GM18861 (cell line): ENCODE data around the gene SOCS6.
A peak's percentile ranks its signal among the peaks of the same experiment; 100 is the strongest.

Experiments
- ATAC-seq: cut with Tn5 transposase; IDR thresholded peaks from one replicate; pipeline ENCODE4 v1.9.1; 2021; ENCODE audit not compliant: unreplicated experiment

Gene SOCS6

GRCh38 chr18:70288171-70288850, 534 bp upstream of the SOCS6 start:
- ATAC-seq, result peak; percentile 11

DNA sequence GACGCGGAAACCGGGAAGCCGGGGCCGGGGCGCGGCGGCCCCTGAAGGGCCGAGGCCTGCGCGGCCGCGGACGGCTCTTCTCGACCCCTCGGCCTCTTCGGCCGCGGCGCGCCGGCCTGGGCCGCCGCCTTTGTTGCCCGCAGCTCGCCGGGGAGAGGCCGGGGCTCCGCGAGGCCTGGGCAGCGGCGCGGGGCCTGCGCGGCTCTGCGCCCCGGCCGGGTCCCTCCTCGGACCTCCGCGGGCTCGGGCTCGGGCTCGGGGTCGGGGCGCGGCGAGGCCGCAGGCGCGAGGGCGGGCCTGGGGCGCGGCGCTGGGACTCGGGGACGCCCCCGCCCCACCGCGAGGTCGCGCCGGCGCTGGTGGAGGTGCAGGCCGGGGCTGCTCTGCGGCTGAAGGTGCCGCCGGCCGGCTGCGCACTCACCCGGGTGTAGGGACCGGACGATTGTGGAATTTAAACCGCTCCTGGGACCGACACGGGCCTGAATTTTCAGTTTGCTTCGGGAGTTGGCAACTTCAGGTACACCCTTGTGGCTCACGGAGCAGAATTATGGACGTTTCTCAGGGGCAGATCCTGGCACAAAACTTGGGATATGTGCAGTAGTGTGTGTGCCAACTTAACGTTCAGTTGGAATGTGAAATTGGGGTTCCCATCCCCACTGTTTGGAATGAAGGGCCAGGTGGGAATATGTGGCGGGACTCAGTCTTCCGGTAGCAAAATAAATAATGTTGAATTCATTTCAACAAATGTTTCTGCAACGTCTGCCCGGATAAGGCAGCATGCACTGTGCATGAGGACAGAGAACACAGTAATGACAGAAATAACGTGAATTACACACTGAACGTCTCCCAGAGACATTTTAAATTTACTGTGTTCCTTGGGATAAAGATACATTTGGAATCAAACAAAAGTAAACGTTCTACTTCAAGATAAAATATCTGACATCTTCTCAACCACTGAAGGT, 787 bp downstream of the SOCS6 start:
- peak; percentile 40 for ATAC-seq

GRCh38 chr18:70290482-70291294, 1.8 kb downstream of the SOCS6 start:
- ATAC-seq, result no peak

GRCh38 chr18:70291295-70291574, 2.4 kb downstream of the SOCS6 start:
- no peak for ATAC-seq

DNA sequence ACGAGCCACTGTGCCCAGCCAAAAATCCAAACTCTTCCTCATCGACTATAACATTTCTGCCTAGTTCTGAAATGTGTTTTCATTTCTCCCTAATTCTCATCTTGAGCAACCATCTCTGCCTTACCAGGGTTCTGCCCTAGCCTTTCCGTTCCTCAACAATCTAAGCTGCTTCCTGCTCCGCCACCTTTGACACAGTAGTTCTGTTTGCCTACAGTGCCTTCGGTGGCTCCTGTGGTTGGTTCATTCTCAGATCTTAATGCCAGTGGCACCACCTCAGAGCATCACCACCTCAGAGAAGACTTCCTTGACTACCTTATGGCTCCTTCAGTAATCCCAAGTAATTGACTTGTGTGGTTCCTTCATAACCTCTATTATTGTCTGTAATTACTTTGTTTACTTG, 3.8 kb downstream of the SOCS6 start:
- ATAC-seq, result no peak

DNA sequence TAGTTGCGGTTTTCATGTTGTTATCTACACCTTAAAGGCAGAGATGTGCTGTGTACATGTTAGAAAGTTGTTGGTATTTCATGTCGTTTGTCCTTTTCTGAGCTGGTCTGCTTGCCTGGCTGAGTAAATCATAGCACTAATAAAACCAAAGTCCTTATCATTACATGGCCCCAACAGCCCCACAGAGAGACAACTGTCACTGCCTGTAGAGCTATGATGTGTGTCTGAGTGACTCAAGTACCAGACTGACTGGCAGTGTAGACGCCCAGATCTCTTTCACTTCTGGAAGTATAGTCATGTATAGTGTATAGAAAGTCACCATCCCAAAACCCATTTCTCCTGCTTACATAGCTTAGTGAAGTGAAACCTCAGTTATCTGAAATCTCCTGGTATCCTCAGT, 4.3 kb downstream of the SOCS6 start:
- ATAC-seq, result no peak

GRCh38 chr18:70294471-70295191, 5.8 kb downstream of the SOCS6 start:
- no peak for ATAC-seq

- no peak for ATAC-seq
Measured at GRCh38 chr18:70295192-70296188, 6.6 kb downstream of the SOCS6 start.

GRCh38 chr18:70296289-70296688, 7.4 kb downstream of the SOCS6 start:
- ATAC-seq, result no peak

DNA sequence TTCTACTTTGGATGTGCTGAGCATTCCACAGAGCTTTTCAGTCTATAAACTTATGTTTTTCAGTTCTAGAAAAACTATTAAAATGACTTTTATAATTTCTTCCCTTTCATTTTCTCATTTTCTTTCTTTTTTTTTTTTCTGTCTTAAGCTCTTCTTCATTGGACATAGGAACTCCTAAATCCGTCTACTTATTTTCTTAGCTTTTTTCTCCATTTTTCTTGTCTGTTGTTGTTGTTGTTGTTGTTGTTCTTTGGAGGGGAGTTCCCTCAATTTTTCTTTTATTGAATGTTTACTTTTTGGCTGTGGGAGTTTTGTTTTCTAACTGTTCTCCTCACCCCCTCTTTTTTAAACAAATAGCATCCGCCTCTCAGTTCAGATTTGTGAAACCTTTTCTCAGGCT, 7.9 kb downstream of the SOCS6 start:
- ATAC-seq, result no peak

DNA sequence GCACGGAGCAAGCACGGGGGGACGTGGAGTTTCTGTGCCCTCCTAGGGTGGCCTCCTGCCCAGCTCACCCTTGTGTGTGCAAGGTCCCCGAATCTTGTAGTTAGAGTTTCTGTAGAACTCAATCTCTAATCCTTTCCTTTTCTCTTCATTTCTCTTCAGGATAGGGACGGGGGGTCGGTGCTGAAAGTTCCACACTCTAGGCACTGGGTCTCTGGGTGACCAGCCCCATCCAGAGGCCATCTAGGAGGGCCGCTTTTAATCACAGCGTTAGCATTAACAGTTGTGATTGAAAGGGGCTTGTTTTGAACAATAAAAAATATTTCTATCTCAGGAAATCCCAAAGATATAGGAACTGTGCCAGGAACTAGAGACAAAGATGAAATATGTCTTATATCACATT, 10.5 kb downstream of the SOCS6 start:
- no peak for ATAC-seq

DNA sequence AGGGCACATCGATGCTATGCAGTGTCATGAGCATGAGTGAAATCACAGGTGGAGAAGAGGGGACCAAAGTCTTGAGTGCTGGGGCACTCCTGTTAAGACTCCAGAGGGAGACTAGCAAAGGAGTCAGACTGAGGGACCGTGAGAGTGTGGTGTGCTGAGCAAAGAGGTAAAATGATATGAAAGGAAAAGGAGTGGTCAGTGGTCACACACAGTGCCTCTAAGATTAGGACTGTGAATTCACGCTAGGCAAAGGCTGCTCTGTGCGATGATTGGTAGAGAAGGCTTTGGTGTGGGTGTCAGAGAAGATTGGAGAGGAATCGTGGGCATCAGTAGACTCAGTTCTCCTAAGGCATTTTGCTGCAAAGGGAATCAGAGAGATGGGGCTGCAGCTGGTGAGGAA, 12.8 kb downstream of the SOCS6 start:
- no peak for ATAC-seq

DNA sequence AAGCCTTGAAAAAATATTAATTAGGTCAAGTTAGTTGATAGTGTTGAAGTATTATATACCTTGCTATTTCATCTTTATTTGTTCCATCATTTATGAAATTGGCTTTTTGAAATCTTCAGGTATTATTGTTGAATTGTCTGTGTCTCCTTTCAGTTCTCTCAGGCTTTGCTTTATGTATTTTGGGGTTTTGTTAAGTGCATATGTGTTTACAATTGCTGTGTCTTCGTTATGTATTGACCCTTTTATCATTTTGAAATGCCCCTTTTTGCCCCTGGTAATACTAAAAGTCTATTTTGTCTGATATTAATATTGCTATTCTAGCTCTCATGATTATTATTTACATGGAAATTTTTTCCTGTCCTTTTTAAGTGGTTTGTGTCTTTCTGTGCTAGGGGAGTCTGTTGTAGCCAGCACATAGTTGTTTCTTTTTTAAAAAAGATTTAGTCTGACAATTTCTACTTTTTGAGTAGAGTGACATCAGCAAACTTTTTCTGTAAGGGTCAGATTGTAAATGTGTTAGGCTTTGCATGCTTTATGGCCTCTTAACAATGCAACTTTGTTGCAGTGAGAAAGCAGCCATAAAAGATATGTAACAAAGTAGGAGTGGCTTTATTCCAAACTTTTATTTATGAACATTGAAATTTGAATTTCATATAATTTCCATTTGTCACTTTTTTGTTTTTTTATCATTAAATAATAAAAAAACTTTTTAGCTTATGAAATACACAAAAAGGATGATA, 19.9 kb downstream of the SOCS6 start:
- ATAC-seq, result no peak

- no peak for ATAC-seq
Measured at GRCh38 chr18:70310560-70311320, 21.9 kb downstream of the SOCS6 start.

- ATAC-seq, result no peak
Measured at GRCh38 chr18:70311726-70312125, 22.9 kb downstream of the SOCS6 start.

GRCh38 chr18:70313640-70314039, 24.8 kb downstream of the SOCS6 start:
- ATAC-seq, result no peak

DNA sequence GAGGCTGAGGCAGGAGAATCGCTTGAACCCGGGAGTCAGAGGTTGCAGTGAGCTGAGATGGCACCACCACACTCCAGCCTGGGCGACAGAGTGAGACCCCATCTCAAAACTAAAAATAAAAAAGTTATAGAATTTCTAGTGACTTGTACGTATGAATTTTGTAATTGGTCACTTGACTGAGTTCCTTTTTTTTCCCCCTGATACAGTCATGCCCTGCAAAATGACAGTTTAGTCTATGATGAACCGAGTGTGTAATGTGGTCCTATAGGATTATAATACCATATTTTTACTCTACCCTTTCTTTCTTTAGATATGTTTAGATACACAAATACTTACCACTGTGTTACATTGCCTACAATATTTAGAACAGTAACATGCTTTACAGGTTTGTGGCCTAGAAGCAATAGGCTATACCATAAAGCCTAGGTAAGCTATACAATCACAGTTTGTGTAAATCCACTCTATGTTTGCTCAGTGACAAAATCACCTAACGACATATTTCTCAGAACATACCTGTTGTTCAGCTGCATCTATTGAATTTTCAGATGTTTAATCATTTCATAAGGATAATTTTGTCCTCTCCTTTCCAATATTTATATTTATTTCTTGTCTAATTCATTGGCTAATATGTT, 25.4 kb downstream of the SOCS6 start:
- ATAC-seq, result no peak

DNA sequence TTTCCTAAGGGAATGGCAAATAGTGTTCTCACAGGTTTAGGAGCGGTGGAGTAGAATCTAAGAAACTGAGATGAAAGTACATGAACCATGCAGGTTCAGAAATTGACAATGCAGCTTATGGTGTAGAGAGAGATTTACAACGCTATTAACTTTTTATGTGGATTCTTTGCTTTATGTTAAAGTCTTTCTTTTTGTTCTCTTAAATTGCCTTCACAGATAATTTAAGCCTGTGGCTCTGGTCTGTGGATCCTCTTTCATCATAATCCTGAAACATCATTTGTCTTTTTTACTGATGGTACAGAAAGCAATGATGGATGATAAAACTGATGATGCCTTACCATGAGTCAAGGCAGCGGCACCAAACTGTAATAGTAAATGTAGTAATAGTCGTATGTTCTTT, 30.3 kb downstream of the SOCS6 start:
- no peak for ATAC-seq
